Measurements from ENCODE around the gene ADAM10. TPM values are rescaled to one million over a fixed set of nuclear protein-coding genes. Genes with fewer than 3 reads are reported as not detected.

The ADAM10 gene
- total RNA-seq, 1 donor from 2014 or later: 243 TPM

DNA sequence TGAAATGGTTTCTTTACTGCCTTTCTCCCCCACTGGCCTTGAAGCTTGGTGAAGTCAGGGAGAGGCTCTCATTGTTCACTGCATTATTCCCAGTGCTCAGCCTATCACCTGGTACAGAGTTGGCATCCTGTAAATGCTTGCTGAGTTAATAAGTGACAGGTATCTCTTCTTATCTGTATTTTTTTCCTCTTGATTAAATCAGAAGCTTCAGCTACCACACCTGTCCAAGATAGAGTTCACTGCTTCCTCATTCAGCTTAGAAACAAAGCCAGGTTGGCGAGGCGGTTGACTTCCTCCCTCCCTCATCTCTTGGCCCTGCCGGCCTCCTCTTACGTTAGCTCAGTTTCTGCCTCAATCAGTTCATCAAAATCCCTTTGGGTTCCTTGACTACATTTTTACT, 174.9 kb downstream of the ADAM10 start:
- Histone ChIP-seq H2AFZ (ENCODE audit: low read depth, low read length) (no peak overlapping the region), H3K27ac (ENCODE audit: low read depth, low read length) (no peak overlapping the region), H4K20me1 (ENCODE audit: insufficient read depth, low read length) (no peaks in the 10 kb centered on the region), H3K9ac (ENCODE audit: low read length) (no peak overlapping the region), H3K4me3 (ENCODE audit: insufficient read depth, low read depth, low read length) (no peak overlapping the region), H3K9me3 (ENCODE audit: insufficient read depth, low read depth, low read length) (no peaks in the 10 kb centered on the region), H3K36me3 (ENCODE audit: insufficient read depth, low read length) (no peaks in the 10 kb centered on the region), H3K4me1 (ENCODE audit: insufficient read depth, low read length) (no peaks in the 10 kb centered on the region), H3K4me2 (ENCODE audit: low read length) (no peak overlapping the region), H3K27me3 (ENCODE audit: insufficient read depth, low read length) (no peaks in the 10 kb centered on the region), H3K79me2 (ENCODE audit: insufficient read depth, low read length) (no peaks in the 10 kb centered on the region)
- FAIRE-seq (no peak), DNase-seq (ENCODE audit: low read depth) (no peak)
- Mint-ChIP-seq H3K4me1 (ENCODE audit: low read depth, unreplicated experiment) (no peaks in the 10 kb centered on the region), H3K27ac (ENCODE audit: unreplicated experiment) (no peak overlapping the region), H3K4me3 (ENCODE audit: unreplicated experiment) (no peak overlapping the region), H3K36me3 (ENCODE audit: low read depth, unreplicated experiment) (no peaks in the 10 kb centered on the region), H3K9me3 (ENCODE audit: unreplicated experiment) (no peaks in the 10 kb centered on the region), H3K27me3 (ENCODE audit: low read depth, unreplicated experiment) (no peaks in the 10 kb centered on the region)
- TF ChIP-seq CTCF (IDR thresholded peaks at IDR 0.05; ENCODE audit: insufficient read depth, low read depth, low read length): no peak
- TF ChIP-seq EZH2 (IDR thresholded peaks at IDR 0.05; ENCODE audit: insufficient read depth, low read length): no peak

DNA sequence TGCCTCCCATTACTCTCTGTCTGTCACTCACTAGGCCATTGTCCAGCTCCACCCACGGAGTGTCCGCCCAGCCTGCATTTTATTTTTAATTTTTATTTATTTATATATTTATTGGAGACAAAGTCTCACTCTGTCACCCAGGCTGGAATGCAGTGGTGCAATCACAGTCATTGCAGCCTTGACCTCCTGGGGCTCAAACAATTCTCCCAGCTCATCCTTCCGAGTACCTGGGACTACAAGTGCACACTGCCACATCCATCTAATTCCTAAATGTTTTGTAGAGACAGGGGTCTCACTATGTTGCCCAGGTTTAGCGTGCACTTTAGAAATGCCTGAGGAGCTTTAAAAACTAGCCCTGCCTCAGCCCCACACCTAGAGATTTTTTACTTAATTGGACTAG, 176.2 kb downstream of the ADAM10 start:
- Mint-ChIP-seq H3K27me3 (ENCODE audit: low read depth, unreplicated experiment) (no peaks in the 10 kb centered on the region), H3K9me3 (ENCODE audit: unreplicated experiment) (no peaks in the 10 kb centered on the region), H3K4me3 (ENCODE audit: unreplicated experiment) (no peak overlapping the region), H3K27ac (ENCODE audit: unreplicated experiment) (no peak overlapping the region), H3K4me1 (ENCODE audit: low read depth, unreplicated experiment) (no peaks in the 10 kb centered on the region), H3K36me3 (ENCODE audit: low read depth, unreplicated experiment) (no peaks in the 10 kb centered on the region)
- Histone ChIP-seq H2AFZ (ENCODE audit: low read depth, low read length) (no peak overlapping the region), H4K20me1 (ENCODE audit: insufficient read depth, low read length) (no peaks in the 10 kb centered on the region), H3K79me2 (ENCODE audit: insufficient read depth, low read length) (no peaks in the 10 kb centered on the region), H3K27ac (ENCODE audit: low read depth, low read length) (no peak overlapping the region), H3K9me3 (ENCODE audit: insufficient read depth, low read depth, low read length) (no peaks in the 10 kb centered on the region), H3K36me3 (ENCODE audit: insufficient read depth, low read length) (no peaks in the 10 kb centered on the region), H3K4me3 (ENCODE audit: insufficient read depth, low read depth, low read length) (no peak overlapping the region), H3K4me1 (ENCODE audit: insufficient read depth, low read length) (no peaks in the 10 kb centered on the region), H3K4me2 (ENCODE audit: low read length) (no peak overlapping the region), H3K9ac (ENCODE audit: low read length) (no peak overlapping the region), H3K27me3 (ENCODE audit: insufficient read depth, low read length) (no peaks in the 10 kb centered on the region)
- DNase-seq (ENCODE audit: low read depth) (no peak), FAIRE-seq (no peak)
- no peak for TF ChIP-seq EZH2 (IDR thresholded peaks at IDR 0.05; ENCODE audit: insufficient read depth, low read length)

GRCh38 chr15:58572521-58572920, 177.0 kb downstream of the ADAM10 start:
- Mint-ChIP-seq H3K9me3 (ENCODE audit: unreplicated experiment) (no peaks in the 10 kb centered on the region), H3K4me1 (ENCODE audit: low read depth, unreplicated experiment) (peaks cover 1% of the 10 kb centered on the region), H3K27ac (ENCODE audit: unreplicated experiment) (no peak overlapping the region), H3K27me3 (ENCODE audit: low read depth, unreplicated experiment) (no peaks in the 10 kb centered on the region), H3K36me3 (ENCODE audit: low read depth, unreplicated experiment) (no peaks in the 10 kb centered on the region), H3K4me3 (ENCODE audit: unreplicated experiment) (no peak overlapping the region)
- H3K4me3 ChIP-seq (ENCODE audit: insufficient read depth, low read depth, low read length): no peak overlapping the region
- no peak overlapping the region for H3K9ac ChIP-seq (ENCODE audit: low read length)
- no peak for DNase-seq (ENCODE audit: low read depth)
- TF ChIP-seq CTCF (IDR thresholded peaks at IDR 0.05; ENCODE audit: insufficient read depth, low read depth, low read length) (no peak), EZH2 (IDR thresholded peaks at IDR 0.05; ENCODE audit: insufficient read depth, low read length) (no peak)
- no peaks in the 10 kb centered on the region for H4K20me1 ChIP-seq (ENCODE audit: insufficient read depth, low read length)
- no peaks in the 10 kb centered on the region for H3K27me3 ChIP-seq (ENCODE audit: insufficient read depth, low read length)
- H3K4me1 ChIP-seq (ENCODE audit: insufficient read depth, low read length): no peaks in the 10 kb centered on the region
- H3K79me2 ChIP-seq (ENCODE audit: insufficient read depth, low read length): no peaks in the 10 kb centered on the region
- no peak overlapping the region for H3K27ac ChIP-seq (ENCODE audit: low read depth, low read length)
- no peak overlapping the region for H2AFZ ChIP-seq (ENCODE audit: low read depth, low read length)
- FAIRE-seq: no peak
- H3K4me2 ChIP-seq (ENCODE audit: low read length): no peak overlapping the region
- no peaks in the 10 kb centered on the region for H3K9me3 ChIP-seq (ENCODE audit: insufficient read depth, low read depth, low read length)
- H3K36me3 ChIP-seq (ENCODE audit: insufficient read depth, low read length): no peaks in the 10 kb centered on the region
